ENCODE results near the gene NKAIN1.

DNA sequence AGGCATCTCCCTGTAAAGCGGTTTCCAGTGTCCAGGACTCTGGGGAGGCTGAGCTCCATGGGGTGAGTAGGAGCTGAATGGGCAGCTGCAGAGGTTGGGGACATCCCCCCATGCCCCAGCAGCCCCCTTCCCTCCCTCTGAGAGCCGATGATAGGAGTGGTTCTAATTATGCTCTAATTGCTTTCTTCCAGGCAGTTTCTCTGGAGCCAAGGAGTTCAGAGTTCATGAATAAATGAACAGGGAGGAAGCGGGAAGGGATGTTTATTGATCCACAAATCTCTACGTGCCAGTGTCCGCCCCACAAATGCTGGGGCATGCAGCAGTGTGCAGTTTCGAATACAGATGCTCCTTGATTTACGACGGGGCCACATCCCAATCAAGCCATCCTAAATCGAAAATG is 15.6 kb downstream of the NKAIN1 start:
- TF ChIP-seq, protein P1, sequence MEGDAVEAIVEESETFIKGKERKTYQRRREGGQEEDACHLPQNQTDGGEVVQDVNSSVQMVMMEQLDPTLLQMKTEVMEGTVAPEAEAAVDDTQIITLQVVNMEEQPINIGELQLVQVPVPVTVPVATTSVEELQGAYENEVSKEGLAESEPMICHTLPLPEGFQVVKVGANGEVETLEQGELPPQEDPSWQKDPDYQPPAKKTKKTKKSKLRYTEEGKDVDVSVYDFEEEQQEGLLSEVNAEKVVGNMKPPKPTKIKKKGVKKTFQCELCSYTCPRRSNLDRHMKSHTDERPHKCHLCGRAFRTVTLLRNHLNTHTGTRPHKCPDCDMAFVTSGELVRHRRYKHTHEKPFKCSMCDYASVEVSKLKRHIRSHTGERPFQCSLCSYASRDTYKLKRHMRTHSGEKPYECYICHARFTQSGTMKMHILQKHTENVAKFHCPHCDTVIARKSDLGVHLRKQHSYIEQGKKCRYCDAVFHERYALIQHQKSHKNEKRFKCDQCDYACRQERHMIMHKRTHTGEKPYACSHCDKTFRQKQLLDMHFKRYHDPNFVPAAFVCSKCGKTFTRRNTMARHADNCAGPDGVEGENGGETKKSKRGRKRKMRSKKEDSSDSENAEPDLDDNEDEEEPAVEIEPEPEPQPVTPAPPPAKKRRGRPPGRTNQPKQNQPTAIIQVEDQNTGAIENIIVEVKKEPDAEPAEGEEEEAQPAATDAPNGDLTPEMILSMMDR (conservative IDR thresholded peaks at IDR 0.05; ENCODE audit: low read length) = no peak
- TF ChIP-seq EZH2phosphoT487 (IDR thresholded peaks at IDR 0.05; ENCODE audit: borderline replicate concordance, low read depth, low read length) = no peak

Measured in OCI-LY7 (cell line).